HEK293T (cell line): ENCODE measurements around the gene BRINP3.

ENCODE experiments used
- CTCF ChIA-PET: fragments of 350-600 bp; formaldehyde crosslinking; extraction: SDS; loops from one replicate; lab custom pipeline; 2021; ENCODE audit warnings: antibody characterized with exemption, inconsistent platforms; lab: Yijun Ruan, JAX
- POLR2A ChIA-PET: fragments of 350-600 bp; formaldehyde crosslinking; extraction: SDS; loops from one replicate; lab custom pipeline; 2020; ENCODE audit warnings: antibody characterized with exemption, inconsistent platforms; lab: Yijun Ruan, JAX
- DNase-seq: peaks from one replicate; pipeline ENCODE4 v3.0.0; 2012; ENCODE audit warnings: mixed read lengths; ENCODE audit errors: extremely low spot score
- ARNT ChIP-seq: fragments of 450-650 bp; IDR thresholded peaks from 2 replicates; pipeline ENCODE4 v1.6.1; 2017; ENCODE audit warnings: mild to moderate bottlenecking
- BHLHE40 ChIP-seq: fragments of 450-650 bp; IDR thresholded peaks from 2 replicates; pipeline ENCODE4 v1.6.1; 2016; ENCODE audit warnings: mild to moderate bottlenecking, moderate library complexity, borderline replicate concordance
- CTBP1 ChIP-seq: fragments of 450-650 bp; IDR thresholded peaks from 2 replicates; pipeline ENCODE4 v1.6.1; 2016; ENCODE audit warnings: borderline replicate concordance
- ELF4 ChIP-seq: fragments of 450-650 bp; IDR thresholded peaks from 2 replicates; pipeline ENCODE4 v1.6.1; 2017; ENCODE audit warnings: antibody characterized with exemption
- FOXA1 ChIP-seq: fragments of 450-650 bp; IDR thresholded peaks from 2 replicates; pipeline ENCODE4 v1.6.1; 2016; ENCODE audit warnings: mild to moderate bottlenecking
- FOXK2 ChIP-seq: fragments of 450-650 bp; IDR thresholded peaks from 2 replicates; pipeline ENCODE4 v1.6.1; 2016; ENCODE audit warnings: mild to moderate bottlenecking
- FOXM1 ChIP-seq: fragments of 450-650 bp; IDR thresholded peaks from 2 replicates; pipeline ENCODE4 v1.6.1; 2017; ENCODE audit warnings: mild to moderate bottlenecking, borderline replicate concordance
- HDGF ChIP-seq: fragments of 450-650 bp; IDR thresholded peaks from 2 replicates; pipeline ENCODE4 v1.6.1; 2017; ENCODE audit warnings: antibody characterized with exemption, borderline replicate concordance
- L3MBTL2 ChIP-seq: fragments of 450-650 bp; conservative IDR thresholded peaks from 2 replicates; pipeline ENCODE4 v1.6.1; 2016; ENCODE audit warnings: mild to moderate bottlenecking
- LEF1 ChIP-seq: fragments of 450-650 bp; IDR thresholded peaks from 2 replicates; pipeline ENCODE4 v1.6.1; 2017; ENCODE audit warnings: mild to moderate bottlenecking, borderline replicate concordance
- NFRKB ChIP-seq: fragments of 450-650 bp; IDR thresholded peaks from 2 replicates; pipeline ENCODE4 v1.6.1; 2016; ENCODE audit warnings: mild to moderate bottlenecking, moderate library complexity
- SP1 ChIP-seq: fragments of 450-650 bp; IDR thresholded peaks from 2 replicates; pipeline ENCODE4 v1.6.1; 2017
- SUZ12 ChIP-seq: fragments of 450-650 bp; IDR thresholded peaks from 2 replicates; pipeline ENCODE4 v1.6.1; 2016; ENCODE audit warnings: mild to moderate bottlenecking
- TARDBP ChIP-seq: fragments of 450-650 bp; IDR thresholded peaks from 2 replicates; pipeline ENCODE4 v1.6.1; 2016
- ZNF384 ChIP-seq: fragments of 450-650 bp; IDR thresholded peaks from 2 replicates; pipeline ENCODE4 v1.6.1; 2016
- TF ChIP-seq, protein P1 (sequence below): fragments of 450-650 bp; IDR thresholded peaks from 2 replicates; pipeline ENCODE4 v1.6.1; 2016

Gene BRINP3

DNA sequence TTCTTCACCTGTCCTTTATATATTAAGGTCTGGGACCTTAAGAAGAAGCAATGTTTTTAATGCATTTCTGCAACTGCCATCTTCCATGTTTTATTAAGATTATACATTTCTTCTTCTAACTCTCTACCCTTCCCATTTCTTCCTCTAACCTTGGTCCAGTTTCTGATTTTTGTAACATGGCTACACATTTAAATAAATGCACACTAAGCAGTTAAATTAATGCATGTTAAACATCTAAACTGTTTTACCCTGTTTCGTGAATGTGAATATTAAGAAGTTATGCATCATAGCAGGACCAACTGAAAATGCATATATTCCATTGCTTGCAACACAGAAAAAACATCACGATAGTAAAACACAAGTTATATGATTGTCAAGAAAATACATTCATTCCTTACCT lies 3.7 kb downstream of the BRINP3 start:
- DNase-seq, result no peak
- CTCF ChIA-PET, result interaction anchor here (0.6 kb wide), 1 partner anchor 215 kb away, joined by 3 read pairs; no protein-coding TSS in a partner anchor
- no peak for TF ChIP-seq BHLHE40
- TF ChIP-seq ZNF384, result no peak
- no peak for TF ChIP-seq NFRKB
- no peak for TF ChIP-seq FOXK2
- no peak for TF ChIP-seq FOXA1
- no peak for TF ChIP-seq FOXM1
- TF ChIP-seq SUZ12, result no peak
- no peak for TF ChIP-seq ARNT
- no peak for TF ChIP-seq L3MBTL2
- TF ChIP-seq, protein P1, sequence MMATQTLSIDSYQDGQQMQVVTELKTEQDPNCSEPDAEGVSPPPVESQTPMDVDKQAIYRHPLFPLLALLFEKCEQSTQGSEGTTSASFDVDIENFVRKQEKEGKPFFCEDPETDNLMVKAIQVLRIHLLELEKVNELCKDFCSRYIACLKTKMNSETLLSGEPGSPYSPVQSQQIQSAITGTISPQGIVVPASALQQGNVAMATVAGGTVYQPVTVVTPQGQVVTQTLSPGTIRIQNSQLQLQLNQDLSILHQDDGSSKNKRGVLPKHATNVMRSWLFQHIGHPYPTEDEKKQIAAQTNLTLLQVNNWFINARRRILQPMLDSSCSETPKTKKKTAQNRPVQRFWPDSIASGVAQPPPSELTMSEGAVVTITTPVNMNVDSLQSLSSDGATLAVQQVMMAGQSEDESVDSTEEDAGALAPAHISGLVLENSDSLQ, result no peak
- no peak for TF ChIP-seq SP1
- no peak for TF ChIP-seq ELF4
- TF ChIP-seq LEF1, result no peak
- TF ChIP-seq CTBP1, result no peak
- POLR2A ChIA-PET, result no interaction called here

DNA sequence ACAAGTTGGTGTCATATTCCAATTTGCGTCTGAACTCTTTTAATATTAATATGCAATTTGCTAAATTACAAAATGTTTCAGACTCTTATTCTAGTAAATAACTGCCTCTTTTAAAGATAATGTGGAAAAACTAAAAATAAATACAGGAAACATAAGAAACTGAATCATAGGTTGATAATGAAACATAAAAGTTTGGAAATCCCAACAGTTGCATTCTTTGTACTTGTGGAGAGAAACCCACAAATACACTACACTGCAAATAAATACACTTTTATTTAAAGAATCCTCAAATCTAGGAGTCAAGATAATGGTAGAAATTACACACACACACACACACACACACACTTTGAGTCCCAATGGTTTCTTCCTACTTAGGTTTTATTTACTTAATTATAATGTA lies 5.2 kb downstream of the BRINP3 start:
- CTCF ChIA-PET, result no interaction called here
- TF ChIP-seq, protein P1, result no peak
- TF ChIP-seq ELF4, result no peak
- no peak for TF ChIP-seq SUZ12
- no peak for TF ChIP-seq LEF1
- no peak for TF ChIP-seq FOXM1
- no peak for TF ChIP-seq ARNT
- no peak for TF ChIP-seq TARDBP
- no peak for TF ChIP-seq CTBP1
- TF ChIP-seq FOXA1, result no peak
- TF ChIP-seq ZNF384, result no peak
- no peak for TF ChIP-seq NFRKB
- TF ChIP-seq BHLHE40, result no peak
- TF ChIP-seq SP1, result no peak
- no peak for TF ChIP-seq FOXK2
- TF ChIP-seq L3MBTL2, result no peak
- no peak for TF ChIP-seq HDGF
- no peak for DNase-seq
- POLR2A ChIA-PET, result no interaction called here

DNA sequence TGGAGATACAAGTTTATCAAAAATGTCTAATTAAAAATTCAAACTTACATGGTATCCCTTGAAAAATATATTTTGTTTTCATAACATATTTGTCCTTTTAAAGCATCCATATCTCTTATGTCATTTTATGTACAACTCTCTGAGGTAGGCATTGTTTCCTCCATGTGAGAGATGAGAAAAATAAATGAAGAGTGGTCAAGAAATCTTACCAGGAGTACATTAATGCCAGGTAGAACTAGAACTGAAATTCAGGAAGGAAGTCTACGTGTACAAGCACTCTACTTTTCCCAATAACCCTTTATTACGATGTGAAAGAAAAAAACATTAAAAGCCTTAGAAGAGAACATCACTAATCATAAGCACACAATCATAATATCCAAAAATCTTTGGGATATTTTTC lies 5.6 kb downstream of the BRINP3 start:
- no peak for DNase-seq
- no peak for TF ChIP-seq SUZ12
- no peak for TF ChIP-seq FOXK2
- no peak for TF ChIP-seq ZNF384
- no peak for TF ChIP-seq LEF1
- no peak for TF ChIP-seq NFRKB
- no peak for TF ChIP-seq TARDBP
- TF ChIP-seq BHLHE40, result no peak
- TF ChIP-seq L3MBTL2, result no peak
- TF ChIP-seq SP1, result no peak
- TF ChIP-seq ARNT, result no peak
- no peak for TF ChIP-seq FOXA1
- TF ChIP-seq HDGF, result no peak
- TF ChIP-seq CTBP1, result no peak
- TF ChIP-seq FOXM1, result no peak
- TF ChIP-seq ELF4, result no peak
- TF ChIP-seq, protein P1, result no peak
- ChIA-PET POLR2A (no interaction called here), CTCF (no interaction called here)

DNA sequence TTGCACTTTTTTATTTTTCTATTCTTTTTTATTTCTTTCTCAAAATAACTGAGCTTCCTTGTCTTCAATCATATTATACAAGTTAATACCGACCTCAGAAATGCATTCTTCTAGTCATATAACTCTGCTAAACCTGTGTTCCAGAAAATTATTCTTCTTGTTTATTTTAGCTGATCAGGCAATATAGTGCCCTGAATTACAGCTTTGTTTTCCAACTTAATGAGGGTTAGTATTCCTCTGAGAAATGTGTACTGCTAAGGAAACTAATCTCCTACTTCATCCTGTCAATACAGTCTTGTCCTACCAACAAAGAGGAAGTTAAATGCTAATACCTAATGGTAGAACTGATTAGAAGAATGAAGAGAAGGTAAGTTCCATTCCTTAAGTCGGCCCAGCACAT lies 13.0 kb downstream of the BRINP3 start:
- ChIA-PET CTCF (no interaction called here), POLR2A (no interaction called here)
- TF ChIP-seq ELF4 (no peak), HDGF (no peak)
- DNase-seq, result no peak

DNA sequence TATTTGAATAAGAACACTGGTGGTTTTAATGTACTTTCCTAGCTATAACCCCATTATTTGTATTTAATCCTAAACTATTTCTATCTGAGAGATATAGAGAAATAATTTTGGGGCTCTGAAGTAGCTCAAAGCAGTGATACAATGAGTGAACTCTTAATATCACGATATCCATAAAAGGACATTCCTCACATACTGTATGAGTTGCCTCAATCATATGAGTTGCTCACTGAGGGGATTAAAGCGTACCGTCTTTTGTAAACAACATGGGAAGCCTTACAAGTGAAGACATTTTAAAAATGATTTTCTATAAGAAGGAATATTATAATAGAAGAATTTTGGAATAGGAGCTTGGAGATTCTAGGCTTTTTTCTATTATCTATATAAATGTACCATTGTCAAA lies 21.5 kb downstream of the BRINP3 start:
- TF ChIP-seq CTBP1 (no peak), L3MBTL2 (no peak), FOXK2 (no peak)
- DNase-seq, result no peak
- ChIA-PET POLR2A (no interaction called here), CTCF (no interaction called here)

DNA sequence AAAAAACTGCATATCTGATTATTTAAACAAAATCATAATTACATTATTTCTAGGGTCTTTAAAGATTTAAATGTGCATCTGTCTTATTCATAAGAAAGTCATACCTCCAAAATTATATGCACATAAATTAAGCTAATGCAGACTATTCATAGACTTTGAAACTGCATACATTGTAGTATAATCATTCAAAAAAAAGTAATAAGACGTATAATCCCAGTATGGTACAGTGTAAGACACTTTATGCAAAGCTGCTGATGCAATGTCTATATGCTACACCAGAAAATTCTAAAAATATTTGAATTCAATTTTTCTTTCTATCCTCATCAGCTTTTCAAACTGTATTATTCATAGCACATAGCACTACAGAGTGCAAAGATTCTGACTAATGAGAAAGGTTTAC lies 22.0 kb downstream of the BRINP3 start:
- no peak for DNase-seq
- TF ChIP-seq TARDBP, result no peak
- TF ChIP-seq, protein P1, result no peak
- TF ChIP-seq FOXA1, result no peak
- TF ChIP-seq HDGF, result no peak
- no peak for TF ChIP-seq BHLHE40
- no peak for TF ChIP-seq FOXK2
- ChIA-PET CTCF (no interaction called here), POLR2A (no interaction called here)

DNA sequence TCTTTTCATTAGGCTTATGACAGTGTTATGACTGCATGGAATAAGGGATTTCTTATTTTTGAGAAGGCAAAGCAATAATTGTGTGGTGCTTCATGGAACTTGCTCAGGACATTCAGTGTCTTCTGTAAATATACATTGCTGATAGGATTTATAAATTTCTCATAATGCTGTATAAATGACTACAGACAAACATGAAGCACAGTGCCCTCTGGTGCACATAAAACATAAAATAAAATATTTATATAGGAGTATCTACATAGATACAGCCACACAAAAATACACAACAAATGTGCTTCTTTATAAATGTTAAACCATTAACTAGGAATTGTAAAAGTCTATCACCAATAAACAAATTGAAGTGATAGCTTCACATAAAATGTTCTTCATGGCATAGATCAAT lies 24.1 kb downstream of the BRINP3 start:
- no peak for TF ChIP-seq FOXM1
- TF ChIP-seq SP1, result no peak
- TF ChIP-seq BHLHE40, result no peak
- TF ChIP-seq ZNF384, result no peak
- no peak for TF ChIP-seq FOXK2
- no peak for TF ChIP-seq FOXA1
- no peak for TF ChIP-seq ARNT
- no peak for TF ChIP-seq CTBP1
- TF ChIP-seq, protein P1, result no peak
- TF ChIP-seq SUZ12, result no peak
- no peak for TF ChIP-seq LEF1
- no peak for TF ChIP-seq ELF4
- no peak for TF ChIP-seq L3MBTL2
- TF ChIP-seq TARDBP, result no peak
- ChIA-PET CTCF (no interaction called here), POLR2A (no interaction called here)
- DNase-seq, result no peak
